Lower lobe of right lung (tissue), 2 donors: Measurements from ENCODE around the gene KLF11. TPM values are rescaled to one million over a fixed set of nuclear protein-coding genes. Genes with fewer than 3 reads are reported as not detected.
A peak's percentile ranks its signal among the peaks of the same experiment; 100 is the strongest.

ENCODE experiments used
- ATAC-seq, 2 donors: fragments of 200-7000 bp; cut with Tn5 transposase; one replicate each; pipeline ENCODE4 v1.9.1; 2020 to 2022; ENCODE audit warnings: mild to moderate bottlenecking in 2 of 2, moderate library complexity in 2 of 2
- DNase-seq: peaks from one replicate; pipeline ENCODE4 v3.0.0-alpha.2; 2020
- H3K27ac ChIP-seq: fragments of 200-600 bp; one replicate; pipeline ENCODE4 v1.8.0; 2022
- H3K27me3 ChIP-seq: fragments of 200-600 bp; one replicate; pipeline ENCODE4 v1.8.0; 2022; ENCODE audit warnings: low read depth
- H3K36me3 ChIP-seq: fragments of 200-600 bp; one replicate; pipeline ENCODE4 v1.8.0; 2022; ENCODE audit warnings: mild to moderate bottlenecking
- H3K4me1 ChIP-seq: fragments of 200-600 bp; one replicate; pipeline ENCODE4 v1.8.0; 2022
- H3K4me3 ChIP-seq: fragments of 200-600 bp; one replicate; pipeline ENCODE4 v1.8.0; 2022; ENCODE audit warnings: mild to moderate bottlenecking
- H3K9me3 ChIP-seq: fragments of 200-600 bp; one replicate; pipeline ENCODE4 v1.8.0; 2022
- intact Hi-C: fragments of 100-400 bp; cut with DNase I; formaldehyde crosslinking; loops from one replicate; pipeline ENCODE4 v1.11.0; 2022
- total RNA-seq: library from RNA; stranded (reverse); fragmentation: NEBNext Ultra II Directional; extraction: Animal tissue kit (Norgen Biotek cat#: 25700); gene quantifications from one replicate; pipeline ENCODE4 v1.2.1, GENCODE V29; 2021
- TF ChIP-seq, protein P1 (sequence below): fragments of 200-600 bp; IDR thresholded peaks from one replicate; pipeline ENCODE4 v1.8.0; 2022; ENCODE audit warnings: antibody characterized with exemption, mild to moderate bottlenecking
- donor health status: DM: no; HTN: yes; CAD: no; lungs with severe emphysema.

Gene KLF11
- total RNA-seq, 1 donor from 2014 or later: 40.8 TPM

DNA sequence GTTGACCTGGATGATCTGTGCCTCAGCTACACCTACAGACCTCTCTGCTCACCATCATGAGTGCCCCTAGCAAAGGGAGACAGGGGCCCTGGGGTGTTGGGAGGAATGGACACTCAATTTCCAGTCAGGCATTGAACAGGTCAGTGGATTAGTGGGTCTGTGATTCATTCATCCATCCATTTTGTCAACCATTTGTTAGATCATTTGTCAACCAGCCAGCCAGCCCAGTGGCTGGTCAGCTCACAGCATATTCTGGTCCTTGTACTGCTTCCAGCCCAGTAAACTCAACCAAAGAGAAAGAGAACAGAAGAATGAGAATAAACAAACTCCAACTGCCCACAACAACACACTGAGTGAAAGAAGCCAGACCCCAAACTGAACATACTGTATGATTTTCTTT lies 4.6 kb upstream of the KLF11 start:
- intact Hi-C loops: no loop called here
- Histone ChIP-seq H3K4me1 (peaks cover 82% of the 10 kb centered on the region), H3K27me3 (no peaks in the 10 kb centered on the region), H3K9me3 (no peaks in the 10 kb centered on the region), H3K27ac (peak overlapping the region; percentile 14), H3K4me3 (no peak overlapping the region), H3K36me3 (no peaks in the 10 kb centered on the region)
- peak; percentile 3 for DNase-seq
- TF ChIP-seq, protein P1, sequence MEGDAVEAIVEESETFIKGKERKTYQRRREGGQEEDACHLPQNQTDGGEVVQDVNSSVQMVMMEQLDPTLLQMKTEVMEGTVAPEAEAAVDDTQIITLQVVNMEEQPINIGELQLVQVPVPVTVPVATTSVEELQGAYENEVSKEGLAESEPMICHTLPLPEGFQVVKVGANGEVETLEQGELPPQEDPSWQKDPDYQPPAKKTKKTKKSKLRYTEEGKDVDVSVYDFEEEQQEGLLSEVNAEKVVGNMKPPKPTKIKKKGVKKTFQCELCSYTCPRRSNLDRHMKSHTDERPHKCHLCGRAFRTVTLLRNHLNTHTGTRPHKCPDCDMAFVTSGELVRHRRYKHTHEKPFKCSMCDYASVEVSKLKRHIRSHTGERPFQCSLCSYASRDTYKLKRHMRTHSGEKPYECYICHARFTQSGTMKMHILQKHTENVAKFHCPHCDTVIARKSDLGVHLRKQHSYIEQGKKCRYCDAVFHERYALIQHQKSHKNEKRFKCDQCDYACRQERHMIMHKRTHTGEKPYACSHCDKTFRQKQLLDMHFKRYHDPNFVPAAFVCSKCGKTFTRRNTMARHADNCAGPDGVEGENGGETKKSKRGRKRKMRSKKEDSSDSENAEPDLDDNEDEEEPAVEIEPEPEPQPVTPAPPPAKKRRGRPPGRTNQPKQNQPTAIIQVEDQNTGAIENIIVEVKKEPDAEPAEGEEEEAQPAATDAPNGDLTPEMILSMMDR: no peak
- ATAC-seq: no peak

DNA sequence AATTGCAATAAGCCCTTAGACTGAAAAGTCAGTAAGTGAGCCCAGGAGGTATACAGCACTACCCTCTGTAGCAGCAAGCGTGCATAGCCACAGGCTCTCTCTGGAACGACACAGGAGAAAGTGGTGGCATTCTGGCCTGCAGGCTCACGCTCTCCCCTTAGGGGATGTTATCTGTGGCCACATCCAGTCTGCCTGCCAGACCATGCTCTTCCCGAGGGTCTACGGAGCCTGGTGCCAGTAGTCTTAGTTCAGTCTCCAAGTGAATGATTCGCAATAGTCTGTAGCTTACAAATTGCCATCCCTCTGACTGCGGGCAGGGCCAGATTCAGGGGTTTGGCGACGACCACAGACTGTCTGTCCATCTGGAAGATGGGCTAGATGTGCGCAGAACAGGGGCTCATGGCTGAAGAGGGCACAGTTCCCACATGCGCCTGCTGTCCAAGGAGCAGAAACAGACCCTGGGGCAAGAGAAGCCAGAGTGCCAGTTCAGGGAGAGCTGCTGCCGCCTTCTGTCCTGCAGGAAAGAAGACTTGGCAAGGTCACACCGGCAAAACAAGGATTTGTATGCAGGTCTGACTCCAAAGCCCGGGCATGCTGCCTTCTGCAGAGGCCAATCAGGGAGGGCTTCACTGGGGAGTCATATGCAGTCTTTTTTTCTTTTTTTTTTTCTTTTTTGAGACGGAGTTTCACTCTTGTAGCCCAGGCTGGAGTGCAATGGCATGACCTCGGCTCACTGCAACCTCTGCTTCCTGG lies 3.5 kb upstream of the KLF11 start:
- Histone ChIP-seq H3K27ac (no peak overlapping the region), H3K9me3 (no peaks in the 10 kb centered on the region), H3K27me3 (no peaks in the 10 kb centered on the region), H3K4me3 (no peak overlapping the region), H3K4me1 (peaks cover 81% of the 10 kb centered on the region), H3K36me3 (no peaks in the 10 kb centered on the region)
- intact Hi-C loops: loop anchor here (10.0 kb wide), 1 partner anchor 55 kb away; no protein-coding TSS in a partner anchor
- DNase-seq: no peak
- TF ChIP-seq, protein P1: peak; percentile 10
- no peak for ATAC-seq

DNA sequence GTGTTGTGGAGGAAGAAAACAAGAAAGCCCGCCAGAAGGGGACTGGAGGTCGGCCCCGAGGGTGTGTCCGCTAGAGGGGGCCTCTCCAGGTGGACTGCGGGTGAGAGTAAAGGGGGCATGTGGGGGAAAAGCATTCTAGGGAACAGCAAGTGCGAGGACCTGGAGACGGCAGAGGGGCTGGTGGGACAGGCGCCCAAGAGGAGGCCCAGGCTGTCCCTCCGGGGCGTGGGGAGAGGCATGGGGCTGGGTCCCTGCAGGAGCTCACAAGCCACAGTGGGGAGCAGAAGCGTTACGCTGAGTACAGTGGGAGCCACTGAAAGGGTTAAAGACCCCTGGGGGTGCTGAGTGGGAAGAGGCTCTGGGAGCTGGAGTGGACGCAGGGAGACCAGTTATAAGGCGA lies 1.6 kb upstream of the KLF11 start:
- DNase-seq (peak; percentile 46), ATAC-seq (no peak)
- H3K4me3 ChIP-seq: peak overlapping the region; percentile 60

DNA sequence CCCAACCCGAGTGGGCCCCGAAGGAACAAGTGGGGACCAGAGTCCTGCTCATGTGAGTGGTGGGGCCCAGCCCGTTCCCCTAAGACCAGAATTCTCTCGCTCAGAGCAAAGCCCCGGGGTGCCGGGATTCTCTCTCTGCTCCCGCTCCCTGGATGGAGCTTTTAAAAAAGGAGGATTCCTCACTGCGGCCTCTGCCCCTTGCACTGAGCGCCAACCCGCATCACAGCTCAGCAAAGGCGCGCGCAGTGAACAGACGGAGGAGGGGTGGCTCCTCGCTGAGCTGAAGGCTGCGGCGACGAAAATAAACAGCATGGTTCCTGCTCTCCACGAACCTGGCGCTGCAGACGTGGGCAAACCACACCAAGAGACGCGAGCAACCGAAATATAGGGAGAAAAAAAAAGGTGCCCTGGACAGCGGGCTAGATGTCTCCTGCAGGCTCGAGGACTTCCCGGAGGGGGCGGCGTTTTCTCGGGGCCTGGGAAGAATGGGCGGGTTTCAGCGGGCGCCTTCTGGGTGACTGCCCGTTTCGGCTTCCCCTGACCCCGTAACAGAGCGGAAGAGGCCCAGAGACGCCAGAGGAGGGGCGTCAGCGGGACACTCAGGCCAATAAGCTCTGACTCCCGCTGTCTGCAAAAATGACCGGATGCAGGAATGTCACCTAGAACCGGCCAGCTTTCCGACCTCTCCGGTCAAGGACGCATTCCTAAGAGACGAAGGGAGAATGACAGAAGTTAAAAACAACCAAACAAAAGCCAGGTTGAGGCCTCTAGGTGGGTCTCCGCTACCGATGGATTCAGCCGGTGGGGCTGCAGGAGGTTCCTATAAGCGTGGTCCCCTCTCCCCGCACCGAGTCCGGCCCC lies 819 bp upstream of the KLF11 start:
- H3K4me1 ChIP-seq: peaks cover 81% of the 10 kb centered on the region
- peak overlapping the region; percentile 94 for H3K27ac ChIP-seq
- H3K4me3 ChIP-seq: peak overlapping the region; percentile 60
- TF ChIP-seq, protein P1: peak; percentile 30
- ATAC-seq (peak; percentile 57 to 64), DNase-seq (peak; percentile 91)
- no peaks in the 10 kb centered on the region for H3K27me3 ChIP-seq
- H3K9me3 ChIP-seq: no peaks in the 10 kb centered on the region
- intact Hi-C loops: loop anchor here (10.0 kb wide), 1 partner anchor 58 kb away; no protein-coding TSS in a partner anchor
- H3K36me3 ChIP-seq: peaks cover 17% of the 10 kb centered on the region

More for the DNA sequence above, 1.6 kb upstream of the KLF11 start:
- peak overlapping the region; percentile 94 for H3K27ac ChIP-seq
- TF ChIP-seq, protein P1: no peak
- H3K4me1 ChIP-seq: peaks cover 81% of the 10 kb centered on the region
- intact Hi-C loops: loop anchor here (10.0 kb wide), 1 partner anchor 57 kb away; no protein-coding TSS in a partner anchor
- no peaks in the 10 kb centered on the region for H3K27me3 ChIP-seq
- H3K9me3 ChIP-seq: no peaks in the 10 kb centered on the region
- peaks cover 9% of the 10 kb centered on the region for H3K36me3 ChIP-seq

DNA sequence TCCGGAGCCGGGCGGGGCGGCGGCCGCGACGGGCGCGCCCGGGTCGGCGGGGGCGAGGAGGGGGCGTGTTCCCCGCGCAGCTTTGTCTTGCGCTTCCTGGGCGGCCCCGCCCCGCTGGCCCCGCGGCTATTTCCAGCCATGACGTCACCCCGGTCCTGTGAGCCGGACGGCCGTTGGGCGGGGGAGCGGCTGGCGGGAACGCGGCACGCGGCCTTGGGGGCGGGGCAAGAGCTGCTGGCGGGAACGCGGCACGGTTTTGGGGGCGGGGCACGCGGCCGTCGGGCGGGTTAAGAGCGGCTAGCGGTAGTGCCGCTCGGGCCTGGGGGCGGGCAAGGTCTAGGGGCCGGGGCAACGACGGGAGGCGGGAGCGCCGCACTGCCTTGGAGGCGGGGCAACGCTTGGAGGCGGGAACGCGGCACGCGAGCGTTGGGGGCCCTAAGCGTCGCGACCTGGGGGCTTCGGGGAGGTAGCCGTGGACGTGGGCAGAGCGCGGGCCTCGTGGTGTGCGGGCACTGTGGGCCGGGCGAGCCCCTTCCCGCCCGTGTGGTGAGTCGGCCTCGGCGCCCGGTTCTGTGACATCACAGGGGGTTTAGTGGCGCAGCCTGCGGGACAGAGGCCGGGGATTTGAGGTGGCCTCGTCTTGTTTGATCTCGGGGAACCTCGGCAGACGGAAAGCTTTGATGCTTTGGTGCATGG lies 704 bp downstream of the KLF11 start:
- H3K4me1 ChIP-seq: peaks cover 75% of the 10 kb centered on the region
- peak overlapping the region; percentile 94 for H3K27ac ChIP-seq
- H3K4me3 ChIP-seq: peak overlapping the region; percentile 63
- TF ChIP-seq, protein P1: no peak
- H3K27me3 ChIP-seq: no peaks in the 10 kb centered on the region
- no peaks in the 10 kb centered on the region for H3K9me3 ChIP-seq
- DNase-seq (peak; percentile 99), ATAC-seq (peak; percentile 85 to 89)
- H3K36me3 ChIP-seq: peaks cover 30% of the 10 kb centered on the region
- intact Hi-C loops: loop anchor here (10.0 kb wide), 1 partner anchor 59 kb away; no protein-coding TSS in a partner anchor
